SH-SY5Y (cell line): ENCODE data around the gene MYH7B.

Experiments used
- GATA2 ChIP-seq: IDR thresholded peaks from 2 replicates; pipeline ENCODE4 v1.6.1; 2011; ENCODE audit warnings: mild to moderate bottlenecking, low read depth, low read length
- GATA3 ChIP-seq: IDR thresholded peaks from 2 replicates; pipeline ENCODE4 v1.6.1; 2011; ENCODE audit warnings: low read depth, mild to moderate bottlenecking, low read length, moderate library complexity

GRCh38 chr20:34955231-34956040, at the start of gene MYH7B, which contains the start of gene GSS:
- TF ChIP-seq GATA3 (no peak), GATA2 (0 out of 2 replicates have a peak, but pooled peaks have one; percentile 0)
